ENCODE data around the gene PTTG1. TPM values are rescaled to one million over a fixed set of nuclear protein-coding genes. Genes with fewer than 3 reads are reported as not detected.

PTTG1 gene
- total RNA-seq, 1 experiment from 2014 or later = 245 TPM

GRCh38 chr5:160439205-160439600, 17.5 kb downstream of the PTTG1 start:
- ChIA-PET POLR2A (ENCODE audit: unreplicated experiment) (no interaction called here), CTCF (interaction anchor here (0.6 to 2.3 kb wide), 7 partner anchors 10 to 1106 kb away, joined by 3 to 9 read pairs (median 4); partner anchors contain the start of gene PTTG1)
- ATAC-seq (peak; percentile 84), DNase-seq (peak; percentile 91)
- H2AFZ ChIP-seq (ENCODE audit: low read length) = peak overlapping the region; percentile 88
- no TSS peak for BruUV-seq (replicated peaks)
- no peak for TF ChIP-seq EZH2 (IDR thresholded peaks at IDR 0.05; ENCODE audit: low read length, unreplicated experiment)
- peak; percentile 89 for TF ChIP-seq CTCF (conservative IDR thresholded peaks at IDR 0.05; ENCODE audit: low read depth, low read length)
- no peaks in the 10 kb centered on the region for H3K27me3 ChIP-seq (ENCODE audit: low read length)
- H3K79me2 ChIP-seq (ENCODE audit: low read length) = no peaks in the 10 kb centered on the region
- peak overlapping the region; percentile 70 for H3K4me3 ChIP-seq (ENCODE audit: low read length)
- no peaks in the 10 kb centered on the region for H3K9me3 ChIP-seq (ENCODE audit: low read length)
- H3K36me3 ChIP-seq (ENCODE audit: low read depth, low read length) = no peaks in the 10 kb centered on the region
- H3K9ac ChIP-seq (ENCODE audit: low read length) = peak overlapping the region; percentile 40
- intact Hi-C loops (cut with micrococcal nuclease) = loop anchor here (1.0 to 10.0 kb wide), 3 partner anchors 21 to 346 kb away; no protein-coding TSS in a partner anchor
- H3K9me2 ChIP-seq (replicated peaks; ENCODE audit: low read length) = no peaks in the 10 kb centered on the region
- H3K4me2 ChIP-seq (ENCODE audit: low read length) = peak overlapping the region; percentile 91
- H4K20me1 ChIP-seq (ENCODE audit: low read length) = no peaks in the 10 kb centered on the region
- H3K4me1 ChIP-seq (ENCODE audit: insufficient read depth, low read length) = peaks cover 6% of the 10 kb centered on the region; the same call in 1 of the 2 replicates
- no peaks in the 10 kb centered on the region for H3F3A ChIP-seq (ENCODE audit: low read length, unreplicated experiment)
- no peak overlapping the region for H3K27ac ChIP-seq (ENCODE audit: low read length)

- H3F3A ChIP-seq (ENCODE audit: low read length, unreplicated experiment) = no peaks in the 10 kb centered on the region
- ChIA-PET CTCF (no interaction called here), POLR2A (ENCODE audit: unreplicated experiment) (no interaction called here)
- H3K79me2 ChIP-seq (ENCODE audit: low read length) = no peaks in the 10 kb centered on the region
- BruUV-seq (replicated peaks) = no TSS peak
- no peaks in the 10 kb centered on the region for H3K9me3 ChIP-seq (ENCODE audit: low read length)
- ATAC-seq (no peak), DNase-seq (no peak)
- no peak overlapping the region for H3K9ac ChIP-seq (ENCODE audit: low read length)
- intact Hi-C loops (cut with micrococcal nuclease) = no loop called here
- no peaks in the 10 kb centered on the region for H4K20me1 ChIP-seq (ENCODE audit: low read length)
- TF ChIP-seq EZH2 (IDR thresholded peaks at IDR 0.05; ENCODE audit: low read length, unreplicated experiment) (no peak), EZH2phosphoT487 (IDR thresholded peaks at IDR 0.05; ENCODE audit: borderline replicate concordance, low read length) (no peak), CTCF (conservative IDR thresholded peaks at IDR 0.05; ENCODE audit: low read depth, low read length) (no peak)
- H3K27me3 ChIP-seq (ENCODE audit: low read length) = no peaks in the 10 kb centered on the region
- no peaks in the 10 kb centered on the region for H3K36me3 ChIP-seq (ENCODE audit: low read depth, low read length)
- no peaks in the 10 kb centered on the region for H3K9me2 ChIP-seq (replicated peaks; ENCODE audit: low read length)
- no peak overlapping the region for H2AFZ ChIP-seq (ENCODE audit: low read length)
- no peak overlapping the region for H3K27ac ChIP-seq (ENCODE audit: low read length)
- no peak overlapping the region for H3K4me2 ChIP-seq (ENCODE audit: low read length)
- H3K4me3 ChIP-seq (ENCODE audit: low read length) = no peak overlapping the region
- H3K4me1 ChIP-seq (ENCODE audit: insufficient read depth, low read length) = peaks cover 6% of the 10 kb centered on the region; the same call in 1 of the 2 replicates
Measured at GRCh38 chr5:160441311-160441781, 19.7 kb downstream of the PTTG1 start.

GRCh38 chr5:160442824-160443431, 21.3 kb downstream of the PTTG1 start:
- H3K4me1 ChIP-seq (ENCODE audit: insufficient read depth, low read length) = peaks cover 6% of the 10 kb centered on the region; the same call in 1 of the 2 replicates
- DNase-seq = no peak
- TF ChIP-seq EZH2 (IDR thresholded peaks at IDR 0.05; ENCODE audit: low read length, unreplicated experiment) (no peak), CTCF (conservative IDR thresholded peaks at IDR 0.05; ENCODE audit: low read depth, low read length) (no peak)
- ATAC-seq = no peak
- H3K27me3 ChIP-seq (ENCODE audit: low read length) = no peaks in the 10 kb centered on the region
- no peak overlapping the region for H3K4me3 ChIP-seq (ENCODE audit: low read length)
- no peak overlapping the region for H3K4me2 ChIP-seq (ENCODE audit: low read length)
- H4K20me1 ChIP-seq (ENCODE audit: low read length) = no peaks in the 10 kb centered on the region
- H3K36me3 ChIP-seq (ENCODE audit: low read depth, low read length) = no peaks in the 10 kb centered on the region
- H3F3A ChIP-seq (ENCODE audit: low read length, unreplicated experiment) = no peaks in the 10 kb centered on the region
- H2AFZ ChIP-seq (ENCODE audit: low read length) = no peak overlapping the region
- ChIA-PET POLR2A (ENCODE audit: unreplicated experiment) (no interaction called here), CTCF (no interaction called here)
- no peaks in the 10 kb centered on the region for H3K9me2 ChIP-seq (replicated peaks; ENCODE audit: low read length)
- no TSS peak for BruUV-seq (replicated peaks)
- H3K9ac ChIP-seq (ENCODE audit: low read length) = no peak overlapping the region
- H3K27ac ChIP-seq (ENCODE audit: low read length) = no peak overlapping the region
- no peaks in the 10 kb centered on the region for H3K9me3 ChIP-seq (ENCODE audit: low read length)
- intact Hi-C loops (cut with micrococcal nuclease) = no loop called here
- no peaks in the 10 kb centered on the region for H3K79me2 ChIP-seq (ENCODE audit: low read length)

Measured in PC-3 (cell line).